ENCODE data around the gene SLC39A9. TPM values are rescaled to one million over a fixed set of nuclear protein-coding genes. Genes with fewer than 3 reads are reported as not detected.

SLC39A9 gene
- total RNA-seq, 1 experiment from 2014 or later = 39.8 TPM

GRCh38 chr14:69500736-69501135, 102.2 kb downstream of the SLC39A9 start:
- H3K9ac ChIP-seq (ENCODE audit: extremely low read depth, insufficient read length, low read length) = no peak overlapping the region
- no peak overlapping the region for H3K27ac Mint-ChIP-seq
- H3K4me1 Mint-ChIP-seq = peaks cover 12 to 20% of the 10 kb centered on the region in 2 experiments
- no peak overlapping the region for H3K4me2 ChIP-seq (ENCODE audit: insufficient read depth, insufficient read length, low read length)
- no peak overlapping the region for H2BK15ac ChIP-seq (ENCODE audit: low read depth, low read length)
- H3K4ac ChIP-seq (ENCODE audit: low read depth, low read length) = no peak overlapping the region
- no peaks in the 10 kb centered on the region for H4K20me1 ChIP-seq (ENCODE audit: control insufficient read depth, insufficient read depth, insufficient read length)
- no peak overlapping the region for H4K5ac ChIP-seq (ENCODE audit: insufficient read length, low read depth, low read length)
- H3K4me1 ChIP-seq (ENCODE audit: insufficient read depth, low read length) = no peaks in the 10 kb centered on the region
- no peak overlapping the region for H2AK5ac ChIP-seq (ENCODE audit: insufficient read length, low read length)
- no peak overlapping the region for H3K14ac ChIP-seq (ENCODE audit: insufficient read depth, low read length)
- H3K23ac ChIP-seq (ENCODE audit: insufficient read length, low read depth, low read length) = no peak overlapping the region
- no peaks in the 10 kb centered on the region for H3K27me3 ChIP-seq (ENCODE audit: insufficient read depth, low read length)
- H2BK120ac ChIP-seq (ENCODE audit: low read depth, low read length, poor library complexity, severe bottlenecking) = no peak overlapping the region
- no peak overlapping the region for H2BK20ac ChIP-seq (ENCODE audit: low read depth, low read length, poor library complexity, severe bottlenecking)
- H3K9me3 Mint-ChIP-seq = no peaks in the 10 kb centered on the region; a peak in 1 of 5 replicates
- no peak overlapping the region for H3K27ac ChIP-seq (ENCODE audit: insufficient read length, low read depth, low read length)
- H3K36me3 Mint-ChIP-seq (ENCODE audit: insufficient read depth in 1 of 3, low read depth in 3 of 3) = no peaks in the 10 kb centered on the region
- H3K56ac ChIP-seq (ENCODE audit: insufficient read length, low read depth, low read length) = no peak overlapping the region
- no peak overlapping the region for H2AFZ ChIP-seq (ENCODE audit: low read length)
- H3T11ph ChIP-seq (ENCODE audit: low read length) = no peak overlapping the region
- no peak overlapping the region for H2BK5ac ChIP-seq (ENCODE audit: insufficient read length, low read length)
- no peak overlapping the region for H4K8ac ChIP-seq (replicated peaks; ENCODE audit: insufficient read length, low read depth, low read length)
- H4K91ac ChIP-seq (ENCODE audit: insufficient read length, low read depth, low read length) = no peak overlapping the region
- no peaks in the 10 kb centered on the region for H3K23me2 ChIP-seq (ENCODE audit: insufficient read length, low read depth, low read length, poor library complexity, severe bottlenecking)
- no peak overlapping the region for H3K18ac ChIP-seq (ENCODE audit: insufficient read length, low read depth, low read length)
- no peaks in the 10 kb centered on the region for H3K79me2 ChIP-seq (ENCODE audit: insufficient read depth, low read length)
- no peaks in the 10 kb centered on the region for H3K79me1 ChIP-seq (ENCODE audit: insufficient read depth, low read depth, low read length, poor library complexity, severe bottlenecking)
- no peaks in the 10 kb centered on the region for H3K9me3 ChIP-seq (ENCODE audit: control insufficient read depth, low read depth, low read length)
- no peak for DNase-seq
- no CpG with 5 or more reads among the region's 4 CpGs for WGBS (ENCODE audit: extremely low coverage, insufficient read length, low lambda C conversion rate)
- peaks cover 21% of the 10 kb centered on the region for H3K27me3 Mint-ChIP-seq (ENCODE audit: low read depth)
- H2BK12ac ChIP-seq (ENCODE audit: insufficient read length, low read depth, low read length) = no peak overlapping the region
- no peak overlapping the region for H3K4me3 Mint-ChIP-seq
- TF ChIP-seq, protein P1, sequence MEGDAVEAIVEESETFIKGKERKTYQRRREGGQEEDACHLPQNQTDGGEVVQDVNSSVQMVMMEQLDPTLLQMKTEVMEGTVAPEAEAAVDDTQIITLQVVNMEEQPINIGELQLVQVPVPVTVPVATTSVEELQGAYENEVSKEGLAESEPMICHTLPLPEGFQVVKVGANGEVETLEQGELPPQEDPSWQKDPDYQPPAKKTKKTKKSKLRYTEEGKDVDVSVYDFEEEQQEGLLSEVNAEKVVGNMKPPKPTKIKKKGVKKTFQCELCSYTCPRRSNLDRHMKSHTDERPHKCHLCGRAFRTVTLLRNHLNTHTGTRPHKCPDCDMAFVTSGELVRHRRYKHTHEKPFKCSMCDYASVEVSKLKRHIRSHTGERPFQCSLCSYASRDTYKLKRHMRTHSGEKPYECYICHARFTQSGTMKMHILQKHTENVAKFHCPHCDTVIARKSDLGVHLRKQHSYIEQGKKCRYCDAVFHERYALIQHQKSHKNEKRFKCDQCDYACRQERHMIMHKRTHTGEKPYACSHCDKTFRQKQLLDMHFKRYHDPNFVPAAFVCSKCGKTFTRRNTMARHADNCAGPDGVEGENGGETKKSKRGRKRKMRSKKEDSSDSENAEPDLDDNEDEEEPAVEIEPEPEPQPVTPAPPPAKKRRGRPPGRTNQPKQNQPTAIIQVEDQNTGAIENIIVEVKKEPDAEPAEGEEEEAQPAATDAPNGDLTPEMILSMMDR (conservative IDR thresholded peaks at IDR 0.05) = no peak
